Bronchial epithelial cell (primary cell): ENCODE measurements around the gene AK1. TPM values are rescaled to one million over a fixed set of nuclear protein-coding genes. Genes with fewer than 3 reads are reported as not detected.

Experiments
- DNase-seq: peaks from one replicate; pipeline ENCODE4 v3.0.0-alpha.2; 2010; ENCODE audit warnings: low read depth
- FAIRE-seq: peaks from 2 replicates; lab custom pipeline; 2011; peaks lifted over from hg19 to GRCh38; lab: Jason Lieb, UNC
- H3K27me3 ChIP-seq: 2 replicates; pipeline ENCODE4 v1.5.1; 2011; ENCODE audit warnings: low read length; ENCODE audit not compliant: control insufficient read depth, insufficient read depth
- H3K36me3 ChIP-seq: 2 replicates; pipeline ENCODE4 v1.5.1; 2011; ENCODE audit warnings: low read length; ENCODE audit not compliant: control insufficient read depth, insufficient read depth
- H3K4me3 ChIP-seq: 2 replicates; pipeline ENCODE4 v1.5.1; 2011; ENCODE audit warnings: mild to moderate bottlenecking, low read depth, low read length, control low read depth
- total RNA-seq: library from RNA; depleted of rRNA; stranded (reverse); fragments of >200 nt; gene quantifications from 2 replicates; pipeline ENCODE4 v1.2.1, GENCODE V29; 2014
- TF ChIP-seq, protein P1 (sequence below): IDR thresholded peaks from 2 replicates; pipeline ENCODE4 v1.5.1; 2011; ENCODE audit warnings: mild to moderate bottlenecking, moderate library complexity, low read length, control low read depth, inconsistent platforms; ENCODE audit not compliant: insufficient read depth, severe bottlenecking

The AK1 gene
- total RNA-seq, 1 donor from 2014 or later: 19.0 TPM

DNA sequence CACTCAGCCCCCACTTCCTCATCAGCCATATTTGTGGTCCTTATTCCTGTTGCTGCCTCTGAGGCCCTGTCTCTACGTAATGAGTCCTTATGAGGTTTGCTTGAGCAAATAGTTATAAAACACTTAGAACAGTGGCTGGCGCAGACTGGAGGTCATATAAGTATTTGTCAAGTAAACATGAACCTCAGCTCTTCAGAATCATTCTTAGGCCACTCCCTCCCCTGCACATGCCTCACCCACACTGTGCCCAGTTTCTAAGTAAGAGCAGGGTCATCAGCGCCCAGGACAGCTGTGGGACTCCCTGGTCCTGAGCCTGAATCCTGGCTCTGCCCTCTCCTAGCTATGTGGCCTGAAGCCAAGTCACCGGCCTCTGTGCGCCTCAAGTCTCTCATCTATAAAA, 35.4 kb upstream of the AK1 start:
- TF ChIP-seq, protein P1, sequence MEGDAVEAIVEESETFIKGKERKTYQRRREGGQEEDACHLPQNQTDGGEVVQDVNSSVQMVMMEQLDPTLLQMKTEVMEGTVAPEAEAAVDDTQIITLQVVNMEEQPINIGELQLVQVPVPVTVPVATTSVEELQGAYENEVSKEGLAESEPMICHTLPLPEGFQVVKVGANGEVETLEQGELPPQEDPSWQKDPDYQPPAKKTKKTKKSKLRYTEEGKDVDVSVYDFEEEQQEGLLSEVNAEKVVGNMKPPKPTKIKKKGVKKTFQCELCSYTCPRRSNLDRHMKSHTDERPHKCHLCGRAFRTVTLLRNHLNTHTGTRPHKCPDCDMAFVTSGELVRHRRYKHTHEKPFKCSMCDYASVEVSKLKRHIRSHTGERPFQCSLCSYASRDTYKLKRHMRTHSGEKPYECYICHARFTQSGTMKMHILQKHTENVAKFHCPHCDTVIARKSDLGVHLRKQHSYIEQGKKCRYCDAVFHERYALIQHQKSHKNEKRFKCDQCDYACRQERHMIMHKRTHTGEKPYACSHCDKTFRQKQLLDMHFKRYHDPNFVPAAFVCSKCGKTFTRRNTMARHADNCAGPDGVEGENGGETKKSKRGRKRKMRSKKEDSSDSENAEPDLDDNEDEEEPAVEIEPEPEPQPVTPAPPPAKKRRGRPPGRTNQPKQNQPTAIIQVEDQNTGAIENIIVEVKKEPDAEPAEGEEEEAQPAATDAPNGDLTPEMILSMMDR: no peak
- Histone ChIP-seq H3K27me3 (no peaks in the 10 kb centered on the region), H3K36me3 (peaks cover 27% of the 10 kb centered on the region), H3K4me3 (no peak overlapping the region)
- no peak for FAIRE-seq
- DNase-seq: no peak

DNA sequence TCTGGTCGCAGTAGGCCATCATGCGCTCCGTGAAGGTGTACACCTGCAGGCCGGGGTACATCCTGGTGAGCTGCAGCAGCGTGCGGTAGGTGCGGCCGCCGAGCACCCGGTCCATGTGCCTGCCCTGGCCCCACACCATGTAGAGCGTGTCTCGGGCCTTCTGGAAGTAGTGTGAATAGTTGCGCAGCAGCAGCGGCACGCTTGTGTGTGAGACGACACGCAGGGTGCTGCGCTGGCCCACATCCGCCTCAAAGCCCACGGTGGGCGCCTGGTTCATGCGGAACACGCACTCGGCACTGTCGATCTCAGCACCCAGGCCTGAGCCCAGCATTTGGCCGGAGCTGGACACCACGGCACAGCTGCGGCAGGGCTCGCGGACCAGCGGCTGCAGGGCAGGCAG, 34.8 kb upstream of the AK1 start:
- FAIRE-seq (no peak), DNase-seq (no peak)
- no peak overlapping the region for H3K4me3 ChIP-seq
- TF ChIP-seq, protein P1: no peak
- H3K27me3 ChIP-seq: no peaks in the 10 kb centered on the region
- peaks cover 27% of the 10 kb centered on the region for H3K36me3 ChIP-seq

DNA sequence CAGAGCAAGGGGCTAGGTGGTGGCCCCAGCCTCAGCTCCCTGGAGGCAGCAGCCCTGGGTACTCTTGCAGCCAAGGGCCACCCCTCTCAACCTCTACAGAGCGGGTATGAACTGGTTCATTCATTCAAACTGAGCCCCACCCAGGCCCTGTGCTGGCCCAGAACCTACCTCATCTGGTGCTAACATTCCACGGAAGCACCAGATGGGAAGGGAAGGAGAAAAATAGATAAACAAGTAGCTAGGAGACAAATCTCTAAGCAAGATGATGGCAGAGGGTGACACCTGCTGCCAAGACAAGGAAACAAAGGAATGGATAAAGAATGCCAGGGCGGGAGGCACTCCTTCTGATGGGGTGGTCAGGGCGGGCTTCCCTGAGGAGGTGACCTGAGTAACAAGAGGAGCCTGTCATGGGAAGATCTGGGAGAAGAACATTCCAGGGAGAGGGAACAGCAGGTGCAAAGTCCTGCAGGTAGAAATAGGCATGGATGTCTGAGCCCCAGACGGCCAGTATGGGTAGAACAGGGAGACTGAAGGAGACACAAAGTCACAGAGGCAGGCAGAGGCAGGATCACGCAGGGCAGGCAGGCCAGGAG, 33.2 kb upstream of the AK1 start:
- DNase-seq: no peak
- peak; percentile 64 for FAIRE-seq

DNA sequence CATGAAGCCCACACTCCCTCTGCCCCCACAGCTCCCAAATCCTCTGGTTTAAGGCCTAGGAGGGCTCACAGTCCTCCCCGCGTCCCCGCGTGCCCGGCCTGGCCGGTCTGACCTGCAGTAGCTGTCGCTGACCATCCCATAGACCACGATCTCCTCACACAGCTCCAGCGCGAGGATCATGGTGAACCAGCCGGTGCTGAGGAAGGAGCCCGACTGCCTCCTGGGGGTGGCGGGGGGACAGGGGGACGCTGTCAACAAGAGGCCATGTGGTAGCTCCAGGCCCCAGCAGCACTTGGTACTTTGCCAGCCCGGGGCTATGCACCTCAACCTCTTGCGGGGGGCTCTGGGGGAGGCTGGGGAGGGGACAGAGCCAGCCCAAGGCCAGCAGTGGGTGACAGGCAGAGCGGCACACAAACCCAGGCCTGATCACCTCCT, 32.4 kb upstream of the AK1 start:
- Histone ChIP-seq H3K36me3 (peaks cover 27% of the 10 kb centered on the region), H3K4me3 (no peak overlapping the region), H3K27me3 (no peaks in the 10 kb centered on the region)
- TF ChIP-seq, protein P1: no peak
- DNase-seq (no peak), FAIRE-seq (no peak)

More for the DNA sequence above, 33.2 kb upstream of the AK1 start:
- Histone ChIP-seq H3K4me3 (no peak overlapping the region), H3K36me3 (peaks cover 27% of the 10 kb centered on the region), H3K27me3 (no peaks in the 10 kb centered on the region)
- TF ChIP-seq, protein P1: peak; percentile 28

DNA sequence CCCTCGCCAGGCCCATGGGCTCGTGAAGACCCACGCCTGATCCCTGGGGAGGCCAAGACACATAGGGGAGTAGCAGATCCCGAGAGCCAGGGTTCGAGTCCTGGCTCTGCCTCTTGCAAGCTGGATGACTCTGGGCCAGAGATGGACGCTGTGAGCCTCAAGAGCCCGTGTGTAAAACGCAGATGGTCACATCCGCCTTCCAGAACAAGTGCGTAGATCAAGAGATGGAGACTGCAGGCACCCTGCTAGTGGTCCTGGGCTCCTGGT, 31.1 kb upstream of the AK1 start:
- DNase-seq: no peak
- H3K36me3 ChIP-seq: peaks cover 27% of the 10 kb centered on the region
- H3K27me3 ChIP-seq: no peaks in the 10 kb centered on the region
- H3K4me3 ChIP-seq: no peak overlapping the region
- FAIRE-seq: no peak
- TF ChIP-seq, protein P1: no peak
